Measurements from ENCODE around the gene NR3C2. TPM values are rescaled to one million over a fixed set of nuclear protein-coding genes. Genes with fewer than 3 reads are reported as not detected.

The NR3C2 gene
- total and polyA plus RNA-seq, 10 of the 15 experiments (the other 5 are each of a cell fraction or from before 2014, with no cell fraction given), result 0.05 to 0.11 (median 0.08) TPM; not detected in 4

DNA sequence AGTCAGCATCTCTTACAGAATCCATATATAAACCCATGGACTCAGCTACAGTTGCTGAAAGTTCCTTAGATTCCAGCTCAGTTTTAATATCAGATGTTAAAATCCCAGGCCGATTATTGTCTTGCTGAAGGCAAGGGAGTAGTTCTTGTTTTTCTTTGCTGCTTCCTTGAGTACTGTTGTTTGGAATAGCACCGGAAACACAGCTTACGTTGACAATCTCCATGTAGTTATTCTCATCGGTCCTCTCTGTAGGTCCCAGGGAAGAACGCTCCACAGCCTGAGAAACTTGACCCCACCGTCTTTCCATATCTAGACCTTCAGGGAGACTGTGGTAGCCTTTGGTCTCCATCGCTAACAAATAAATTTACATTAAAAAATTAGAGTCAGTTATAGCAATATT lies 5.7 kb downstream of the NR3C2 start:
- 47% methylated on average over 7 of the region's 7 CpGs for WGBS (ENCODE audit: insufficient coverage, insufficient replicate concordance, low lambda C conversion rate, missing lambda C conversion rate)
- Histone ChIP-seq H3K36me3 (ENCODE audit: control insufficient read depth in 2 of 2, insufficient read depth in 2 of 2, low read length in 1 of 2) (no peaks in the 10 kb centered on the region), H3K9me3 (replicated peaks; ENCODE audit: control insufficient read depth, insufficient read depth, low read length) (no peaks in the 10 kb centered on the region), H3K4me2 (ENCODE audit: control insufficient read depth, insufficient read depth) (no peak overlapping the region), H3K79me2 (ENCODE audit: control insufficient read depth, insufficient read depth, low read length) (no peaks in the 10 kb centered on the region), H3K4me3 (no peak overlapping the region), H3K4me1 (ENCODE audit: control insufficient read depth, insufficient read depth, low read length) (no peaks in the 10 kb centered on the region), H2AFZ (ENCODE audit: control insufficient read depth, low read depth, low read length) (no peak overlapping the region), H4K20me1 (ENCODE audit: control insufficient read depth, insufficient read depth) (no peaks in the 10 kb centered on the region), H3K27me3 (replicated peaks in 1 of 2; ENCODE audit: control insufficient read depth in 2 of 2, insufficient read depth in 2 of 2, low read length in 1 of 2) (peaks cover 0 to 7% of the 10 kb centered on the region in 2 experiments; a peak in 3 of 4 replicates), H3K27ac (ENCODE audit: control insufficient read depth, insufficient read depth) (no peak overlapping the region), H3K9ac (ENCODE audit: control insufficient read depth, insufficient read depth, low read length) (no peak overlapping the region)
- DNase-seq (ENCODE audit: low read depth, low spot score) (no peak), ATAC-seq (no peak), FAIRE-seq (no peak)
- ChIA-PET CTCF (no interaction called here), POLR2A (no interaction called here), RAD21 (ENCODE audit: unreplicated experiment) (no interaction called here), SMC1A (ENCODE audit: uncharacterized antibody, unreplicated experiment) (interaction anchor here (0.8 to 1.0 kb wide), 2 partner anchors 11 to 727 kb away, joined by 3 to 5 read pairs; no protein-coding TSS in a partner anchor)
- intact Hi-C loops (cut with micrococcal nuclease; ENCODE audit: unreplicated experiment), result no loop called here
- no TSS peak for BruUV-seq (replicated peaks)
- in situ Hi-C loops (cut with MboI), result no loop called here
- TF ChIP-seq, protein P1, sequence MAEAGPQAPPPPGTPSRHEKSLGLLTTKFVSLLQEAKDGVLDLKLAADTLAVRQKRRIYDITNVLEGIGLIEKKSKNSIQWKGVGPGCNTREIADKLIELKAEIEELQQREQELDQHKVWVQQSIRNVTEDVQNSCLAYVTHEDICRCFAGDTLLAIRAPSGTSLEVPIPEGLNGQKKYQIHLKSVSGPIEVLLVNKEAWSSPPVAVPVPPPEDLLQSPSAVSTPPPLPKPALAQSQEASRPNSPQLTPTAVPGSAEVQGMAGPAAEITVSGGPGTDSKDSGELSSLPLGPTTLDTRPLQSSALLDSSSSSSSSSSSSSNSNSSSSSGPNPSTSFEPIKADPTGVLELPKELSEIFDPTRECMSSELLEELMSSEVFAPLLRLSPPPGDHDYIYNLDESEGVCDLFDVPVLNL (IDR thresholded peaks at IDR 0.05; ENCODE audit: low read depth, low read length), result no peak
- no peak for TF ChIP-seq PML (IDR thresholded peaks at IDR 0.05; ENCODE audit: low read length)
- no peak for TF ChIP-seq JUND (IDR thresholded peaks at IDR 0.05; ENCODE audit: low read depth, low read length)
- TF ChIP-seq CHD2 (IDR thresholded peaks at IDR 0.05; ENCODE audit: borderline replicate concordance, low read depth, low read length), result no peak
- no peak for TF ChIP-seq CBX5 (IDR thresholded peaks at IDR 0.05; ENCODE audit: low read depth)
- no peak for TF ChIP-seq KLF5 (IDR thresholded peaks at IDR 0.05; ENCODE audit: partially characterized antibody)
- TF ChIP-seq BMI1 (IDR thresholded peaks at IDR 0.05; ENCODE audit: borderline replicate concordance), result no peak
- TF ChIP-seq ZSCAN29 (IDR thresholded peaks at IDR 0.05), result no peak
- TF ChIP-seq, protein P2, sequence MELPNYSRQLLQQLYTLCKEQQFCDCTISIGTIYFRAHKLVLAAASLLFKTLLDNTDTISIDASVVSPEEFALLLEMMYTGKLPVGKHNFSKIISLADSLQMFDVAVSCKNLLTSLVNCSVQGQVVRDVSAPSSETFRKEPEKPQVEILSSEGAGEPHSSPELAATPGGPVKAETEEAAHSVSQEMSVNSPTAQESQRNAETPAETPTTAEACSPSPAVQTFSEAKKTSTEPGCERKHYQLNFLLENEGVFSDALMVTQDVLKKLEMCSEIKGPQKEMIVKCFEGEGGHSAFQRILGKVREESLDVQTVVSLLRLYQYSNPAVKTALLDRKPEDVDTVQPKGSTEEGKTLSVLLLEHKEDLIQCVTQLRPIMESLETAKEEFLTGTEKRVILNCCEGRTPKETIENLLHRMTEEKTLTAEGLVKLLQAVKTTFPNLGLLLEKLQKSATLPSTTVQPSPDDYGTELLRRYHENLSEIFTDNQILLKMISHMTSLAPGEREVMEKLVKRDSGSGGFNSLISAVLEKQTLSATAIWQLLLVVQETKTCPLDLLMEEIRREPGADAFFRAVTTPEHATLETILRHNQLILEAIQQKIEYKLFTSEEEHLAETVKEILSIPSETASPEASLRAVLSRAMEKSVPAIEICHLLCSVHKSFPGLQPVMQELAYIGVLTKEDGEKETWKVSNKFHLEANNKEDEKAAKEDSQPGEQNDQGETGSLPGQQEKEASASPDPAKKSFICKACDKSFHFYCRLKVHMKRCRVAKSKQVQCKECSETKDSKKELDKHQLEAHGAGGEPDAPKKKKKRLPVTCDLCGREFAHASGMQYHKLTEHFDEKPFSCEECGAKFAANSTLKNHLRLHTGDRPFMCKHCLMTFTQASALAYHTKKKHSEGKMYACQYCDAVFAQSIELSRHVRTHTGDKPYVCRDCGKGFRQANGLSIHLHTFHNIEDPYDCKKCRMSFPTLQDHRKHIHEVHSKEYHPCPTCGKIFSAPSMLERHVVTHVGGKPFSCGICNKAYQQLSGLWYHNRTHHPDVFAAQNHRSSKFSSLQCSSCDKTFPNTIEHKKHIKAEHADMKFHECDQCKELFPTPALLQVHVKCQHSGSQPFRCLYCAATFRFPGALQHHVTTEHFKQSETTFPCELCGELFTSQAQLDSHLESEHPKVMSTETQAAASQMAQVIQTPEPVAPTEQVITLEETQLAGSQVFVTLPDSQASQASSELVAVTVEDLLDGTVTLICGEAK (IDR thresholded peaks at IDR 0.05; ENCODE audit: borderline replicate concordance), result no peak
- TF ChIP-seq SUZ12 (IDR thresholded peaks at IDR 0.05; ENCODE audit: unreplicated experiment), result no peak
- no peak for TF ChIP-seq TCF7 (IDR thresholded peaks at IDR 0.05; ENCODE audit: borderline replicate concordance)
- TF ChIP-seq ZNF274 (IDR thresholded peaks at IDR 0.05; ENCODE audit: insufficient read depth, insufficient read length), result no peak
- TF ChIP-seq CHD1 (IDR thresholded peaks at IDR 0.05; ENCODE audit: low read depth, low read length), result no peak
- TF ChIP-seq MTA2 (IDR thresholded peaks at IDR 0.05; ENCODE audit: low read depth), result no peak
- TF ChIP-seq ZNF217 (IDR thresholded peaks at IDR 0.05), result no peak
- TF ChIP-seq, protein P3, sequence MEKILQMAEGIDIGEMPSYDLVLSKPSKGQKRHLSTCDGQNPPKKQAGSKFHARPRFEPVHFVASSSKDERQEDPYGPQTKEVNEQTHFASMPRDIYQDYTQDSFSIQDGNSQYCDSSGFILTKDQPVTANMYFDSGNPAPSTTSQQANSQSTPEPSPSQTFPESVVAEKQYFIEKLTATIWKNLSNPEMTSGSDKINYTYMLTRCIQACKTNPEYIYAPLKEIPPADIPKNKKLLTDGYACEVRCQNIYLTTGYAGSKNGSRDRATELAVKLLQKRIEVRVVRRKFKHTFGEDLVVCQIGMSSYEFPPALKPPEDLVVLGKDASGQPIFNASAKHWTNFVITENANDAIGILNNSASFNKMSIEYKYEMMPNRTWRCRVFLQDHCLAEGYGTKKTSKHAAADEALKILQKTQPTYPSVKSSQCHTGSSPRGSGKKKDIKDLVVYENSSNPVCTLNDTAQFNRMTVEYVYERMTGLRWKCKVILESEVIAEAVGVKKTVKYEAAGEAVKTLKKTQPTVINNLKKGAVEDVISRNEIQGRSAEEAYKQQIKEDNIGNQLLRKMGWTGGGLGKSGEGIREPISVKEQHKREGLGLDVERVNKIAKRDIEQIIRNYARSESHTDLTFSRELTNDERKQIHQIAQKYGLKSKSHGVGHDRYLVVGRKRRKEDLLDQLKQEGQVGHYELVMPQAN (conservative IDR thresholded peaks at IDR 0.05), result no peak
